ENCODE measurements around the gene THG1L. TPM values are rescaled to one million over a fixed set of nuclear protein-coding genes. Genes with fewer than 3 reads are reported as not detected.
"Not testable (repeated sequence)": the region's sequence is repeated elsewhere in the genome, so short reads cannot be mapped to it uniquely, and the experiment has no call there.

THG1L gene
- total RNA-seq (2014; rRNA removed; shearing (Covaris generic)) = 17.3 and 21.7 TPM in 2 replicates

DNA sequence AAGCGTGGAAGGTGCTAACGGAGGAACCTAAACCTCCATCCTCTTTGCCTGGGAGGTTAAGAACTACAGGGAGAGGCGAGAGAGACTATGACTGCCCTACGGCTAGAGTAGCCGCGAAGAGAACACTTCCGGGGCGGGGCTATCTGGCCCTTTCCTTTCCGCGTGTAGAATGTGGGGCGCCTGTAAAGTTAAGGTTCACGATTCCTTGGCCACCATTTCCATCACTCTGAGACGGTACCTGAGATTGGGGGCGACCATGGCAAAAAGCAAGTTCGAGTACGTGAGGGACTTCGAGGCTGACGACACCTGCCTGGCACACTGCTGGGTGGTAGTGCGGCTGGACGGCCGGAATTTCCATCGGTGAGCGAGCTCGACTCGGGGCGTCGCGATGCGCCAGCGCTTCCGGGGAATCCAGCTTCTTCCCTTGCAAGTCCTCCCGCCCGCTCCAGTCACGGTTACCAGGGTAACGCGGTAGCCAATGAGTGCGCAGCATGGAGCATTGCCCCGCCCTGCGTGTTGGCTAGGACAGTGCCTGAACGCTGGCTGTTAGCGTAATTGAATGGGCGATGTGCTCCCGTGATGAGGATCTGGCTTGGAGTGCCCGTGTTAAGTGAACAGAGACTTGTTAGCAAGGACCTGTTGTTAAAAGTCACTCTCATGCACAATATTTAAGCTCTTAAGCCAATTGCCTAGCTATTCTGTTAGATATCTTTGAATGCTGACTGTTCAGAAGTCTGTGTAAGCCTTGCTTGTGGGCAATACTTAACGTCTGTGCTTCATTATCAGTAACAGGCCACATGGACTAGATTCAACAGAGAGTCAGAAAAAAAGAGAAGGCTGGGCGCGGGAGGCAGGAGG lies at the start of gene THG1L:
TSS of gene THG1L (plus strand) at position 149 of the 858 bp plus-strand sequence. CDS start at position 170, 21 bp downstream.
- DNase-seq (ENCODE audit: low read depth) = peak; percentile 93

DNA sequence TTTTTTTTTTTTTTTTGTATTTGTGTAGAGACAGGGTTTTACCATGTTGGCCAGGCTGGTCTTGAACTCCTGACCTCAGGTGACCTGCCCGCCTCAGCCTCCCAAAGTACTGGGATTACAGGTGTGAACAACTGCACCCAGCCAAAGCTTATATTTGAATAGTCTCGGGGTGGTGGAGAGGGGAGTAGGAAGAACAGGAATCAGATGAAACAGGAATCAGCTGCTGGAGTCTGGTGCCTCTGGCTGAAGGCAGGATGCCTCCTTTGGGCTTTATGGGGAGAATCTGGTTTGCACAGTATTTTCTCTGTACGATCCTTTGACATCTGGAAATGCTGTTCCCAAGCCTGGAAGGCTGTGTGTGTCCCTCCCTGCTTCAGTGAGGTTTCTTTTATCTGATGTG lies 49.0 kb upstream of the THG1L start:
- no peak for DNase-seq (ENCODE audit: low read depth)

DNA sequence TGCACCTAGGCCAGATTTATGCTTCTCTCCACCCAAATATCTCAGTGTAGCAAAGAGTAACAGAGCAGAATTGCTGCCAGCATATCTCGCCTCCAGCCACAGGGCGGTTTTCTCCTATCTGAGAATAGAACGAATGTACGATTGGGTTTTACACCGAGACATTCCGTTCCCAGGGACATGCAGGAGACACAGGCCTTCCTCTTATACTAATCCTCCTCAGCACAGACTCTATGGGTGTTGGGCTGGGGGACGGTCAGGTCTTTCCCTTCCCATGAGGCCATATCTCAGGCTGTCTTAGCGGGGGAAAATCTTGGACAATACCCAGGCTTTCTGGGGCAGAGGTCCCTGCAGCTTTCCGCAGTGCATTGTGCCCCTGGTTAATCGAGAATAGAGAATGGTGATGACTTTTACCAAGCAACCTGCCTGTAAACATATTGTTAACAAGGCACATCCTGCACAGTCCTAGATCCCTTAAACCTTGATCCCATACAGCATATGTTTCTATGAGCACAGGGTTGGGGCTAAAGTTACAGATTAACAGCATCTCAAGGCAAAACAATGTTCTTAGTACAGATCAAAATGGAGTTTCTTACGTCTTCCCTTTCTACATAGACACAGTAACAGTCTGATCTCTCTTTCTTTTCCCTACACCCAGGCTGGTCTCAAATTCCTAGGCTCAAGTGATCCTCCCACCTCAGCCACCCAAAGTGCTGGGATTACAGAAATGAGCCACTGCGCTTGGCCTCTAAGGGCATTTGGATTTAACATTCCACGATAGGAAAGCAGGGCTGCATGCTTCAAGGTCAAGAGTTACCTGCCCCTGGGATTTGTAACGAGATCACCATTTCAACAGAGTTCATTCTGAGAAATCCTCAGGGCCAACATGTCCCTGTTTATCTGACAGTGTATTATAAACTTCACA lies 44.7 kb upstream of the THG1L start:
- not testable (repeated sequence) for DNase-seq (ENCODE audit: low read depth)

DNA sequence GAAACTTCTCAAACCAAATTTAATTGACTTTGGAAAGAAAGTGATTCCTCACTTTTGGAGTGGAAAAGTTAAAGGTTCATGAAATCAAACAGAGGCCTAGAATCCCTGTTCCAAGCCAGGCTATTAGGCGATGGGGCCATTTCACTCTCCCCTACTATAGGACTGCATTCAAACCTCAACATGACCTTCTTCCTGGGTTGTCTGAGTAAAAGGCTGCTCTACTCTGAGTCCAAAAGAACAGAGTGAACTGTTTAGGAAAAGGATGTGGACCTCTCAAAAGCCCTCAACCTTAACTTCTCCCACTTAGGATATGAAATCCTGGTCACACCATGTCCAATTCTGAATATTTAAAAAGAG lies 44.0 kb upstream of the THG1L start:
- DNase-seq (ENCODE audit: low read depth) = no peak

DNA sequence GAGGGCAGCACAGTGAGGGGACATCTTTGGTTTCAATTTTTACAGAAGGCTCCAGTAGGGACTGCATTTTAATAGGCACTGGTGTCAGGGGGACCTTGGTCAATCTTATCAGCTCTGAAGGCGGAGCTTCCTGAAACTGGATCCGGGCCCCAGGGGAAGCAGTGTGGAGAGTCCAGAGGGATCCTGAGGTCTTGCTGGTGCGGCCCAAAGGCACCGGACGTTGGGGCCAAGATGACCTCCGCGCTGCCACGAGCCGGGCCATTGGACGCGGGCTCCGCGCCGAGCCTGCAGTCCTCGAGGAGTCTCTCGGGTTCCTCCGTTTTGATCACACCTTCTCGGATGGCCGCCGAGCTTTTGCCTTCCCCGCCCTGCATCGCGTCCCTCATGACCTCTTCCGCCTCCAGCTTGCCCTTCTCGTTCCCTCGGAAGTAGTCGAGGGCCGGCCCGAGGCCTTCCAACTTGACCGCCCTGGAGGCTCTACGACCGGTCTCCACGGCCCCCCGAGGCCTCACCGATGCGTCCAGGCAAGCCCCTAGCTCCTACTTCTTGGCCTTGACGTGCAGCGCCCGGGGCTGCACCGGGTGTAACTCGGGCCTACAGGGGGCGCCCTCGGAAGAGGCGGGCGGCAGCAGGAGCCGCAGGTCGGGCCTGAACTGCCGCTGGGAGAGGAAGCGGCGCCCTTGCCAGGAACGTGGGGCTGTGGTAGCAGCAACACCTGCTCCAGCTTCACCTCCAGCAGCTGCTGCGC lies 41.1 kb upstream of the THG1L start:
- no peak for DNase-seq (ENCODE audit: low read depth)

DNA sequence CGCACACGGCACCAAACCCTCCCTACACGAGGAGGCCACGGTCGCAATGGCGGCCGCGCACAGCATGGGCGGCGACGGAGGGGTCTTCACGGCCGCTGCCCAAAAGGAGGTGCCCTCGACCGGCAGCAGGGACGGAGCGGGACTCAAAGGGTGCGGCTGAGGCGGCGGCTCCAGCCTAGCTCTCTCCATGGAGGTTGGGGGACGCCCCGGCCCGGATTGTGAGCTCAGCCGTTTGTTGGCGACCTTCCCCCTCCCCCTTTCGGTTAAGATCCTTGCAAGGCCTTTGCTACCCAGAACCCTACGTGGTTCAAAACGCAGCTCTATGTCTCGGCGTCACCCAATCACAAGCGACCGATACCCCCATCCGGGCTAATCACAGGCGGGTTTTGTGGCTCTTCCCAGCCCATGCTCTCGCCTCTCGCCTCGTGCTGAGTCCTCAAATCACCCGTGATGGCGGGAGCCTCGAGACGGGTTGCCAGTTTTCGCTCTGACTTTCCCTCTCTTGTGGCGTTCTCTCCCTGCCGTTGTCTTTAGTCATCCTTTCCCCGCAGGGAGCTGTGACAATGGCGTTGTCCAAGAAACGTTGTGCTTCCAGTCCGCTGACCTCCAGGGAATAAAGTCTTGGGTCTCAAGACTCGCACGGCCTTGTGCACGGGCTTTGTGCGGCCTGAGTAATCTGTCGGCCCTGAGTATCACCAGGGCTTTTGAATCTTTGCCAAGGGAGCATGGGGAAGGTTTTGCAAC lies 40.4 kb upstream of the THG1L start:
- no peak for DNase-seq (ENCODE audit: low read depth)

DNA sequence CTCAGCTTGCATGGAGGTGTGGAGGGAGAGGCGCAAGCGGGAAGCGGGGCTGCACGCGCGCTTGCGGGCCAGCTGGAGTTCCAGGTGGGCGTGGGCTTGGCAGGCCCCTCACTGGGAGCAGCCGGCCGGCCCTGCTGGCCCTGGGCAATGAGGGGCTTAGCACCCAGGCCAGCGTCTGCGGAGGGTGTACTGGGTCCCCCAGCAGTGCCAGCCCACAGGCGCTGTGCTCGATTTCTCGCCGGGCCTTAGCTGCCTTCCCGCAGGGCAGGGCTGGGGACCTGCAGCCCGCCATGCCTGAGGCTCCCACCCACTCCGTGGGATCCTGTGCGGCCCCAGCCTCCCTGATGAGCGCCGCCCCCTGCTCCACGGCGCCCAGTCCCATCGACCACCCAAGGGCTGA lies 37.4 kb upstream of the THG1L start:
- DNase-seq (ENCODE audit: low read depth) = not testable (repeated sequence)

DNA sequence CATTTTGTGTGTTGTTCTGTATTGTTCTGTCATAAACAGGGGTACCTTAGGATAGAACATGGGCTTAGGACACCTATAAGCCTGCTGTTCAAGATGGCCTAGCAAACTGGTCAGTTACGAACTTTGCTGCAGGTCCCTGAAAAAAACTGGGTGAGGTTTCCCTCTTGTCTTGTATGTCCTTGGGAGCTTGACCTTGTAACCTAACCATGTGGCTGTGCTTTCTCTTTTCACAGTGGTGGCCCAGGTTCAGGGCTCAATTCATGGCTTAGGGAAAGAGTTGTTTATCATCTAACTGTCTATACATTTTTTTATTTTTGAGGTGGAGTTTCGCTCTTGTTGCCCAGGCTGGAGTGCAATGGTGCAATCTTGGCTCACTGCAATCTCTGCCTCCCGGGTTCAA lies 35.1 kb upstream of the THG1L start:
- DNase-seq (ENCODE audit: low read depth) = not testable (repeated sequence)

DNA sequence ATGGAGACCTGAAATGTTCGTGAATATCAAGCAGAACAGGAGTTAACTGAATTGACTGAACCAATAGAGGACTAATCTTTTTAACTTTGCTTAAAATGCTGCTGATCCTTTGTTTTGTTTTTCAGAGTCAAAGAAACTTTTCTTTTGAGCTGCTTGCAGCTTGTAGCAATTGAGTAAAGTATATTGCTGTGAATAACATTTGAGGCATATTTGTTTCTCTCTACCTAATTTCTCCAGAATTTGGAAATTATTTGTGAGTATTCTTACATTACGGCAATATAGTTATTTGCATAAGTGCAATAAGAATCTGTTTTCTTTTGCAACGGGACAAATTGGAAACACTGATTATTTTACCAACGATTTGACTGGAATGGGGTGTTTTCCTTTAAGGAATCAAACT lies 32.5 kb upstream of the THG1L start:
- not testable (repeated sequence) for DNase-seq (ENCODE audit: low read depth)

DNA sequence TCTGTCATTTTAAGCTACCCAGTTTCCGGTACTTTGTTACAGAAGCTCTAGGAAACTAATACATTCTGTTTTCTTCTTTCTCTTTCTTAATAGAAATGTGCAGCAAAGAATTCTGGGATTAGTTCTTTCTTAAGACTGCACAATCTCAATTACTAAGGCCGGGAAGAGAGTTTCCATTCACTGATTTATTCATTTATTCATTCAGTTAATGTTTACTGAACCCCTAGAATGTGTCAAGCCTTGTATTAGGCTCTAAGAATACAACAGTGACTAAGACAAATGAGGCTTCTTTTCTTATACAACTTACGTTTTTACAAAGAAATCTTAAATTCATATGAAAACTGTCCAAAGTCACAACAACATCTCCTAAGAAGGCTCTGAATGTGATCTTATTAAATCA lies 27.5 kb upstream of the THG1L start:
- DNase-seq (ENCODE audit: low read depth) = no peak

DNA sequence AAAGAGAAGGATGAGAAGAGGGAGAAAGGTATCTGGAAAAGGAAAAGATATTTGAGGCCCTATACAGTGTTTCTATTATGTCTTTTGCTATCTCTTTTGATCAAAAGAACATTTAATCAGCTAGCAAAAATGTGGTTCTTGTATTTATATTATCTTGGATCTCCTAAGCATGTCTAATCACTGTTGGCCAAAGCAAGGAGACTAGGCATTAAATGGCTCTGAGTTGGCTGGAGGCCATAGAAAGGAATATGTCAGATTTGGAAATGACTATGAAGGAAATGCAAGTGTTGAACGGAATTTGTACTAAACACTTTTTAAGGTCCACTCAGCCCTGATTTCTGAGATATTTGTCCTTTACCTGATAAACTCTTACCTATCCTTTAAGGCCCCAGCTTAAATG lies 22.4 kb upstream of the THG1L start:
- peak; percentile 50 for DNase-seq (ENCODE audit: low read depth)

DNA sequence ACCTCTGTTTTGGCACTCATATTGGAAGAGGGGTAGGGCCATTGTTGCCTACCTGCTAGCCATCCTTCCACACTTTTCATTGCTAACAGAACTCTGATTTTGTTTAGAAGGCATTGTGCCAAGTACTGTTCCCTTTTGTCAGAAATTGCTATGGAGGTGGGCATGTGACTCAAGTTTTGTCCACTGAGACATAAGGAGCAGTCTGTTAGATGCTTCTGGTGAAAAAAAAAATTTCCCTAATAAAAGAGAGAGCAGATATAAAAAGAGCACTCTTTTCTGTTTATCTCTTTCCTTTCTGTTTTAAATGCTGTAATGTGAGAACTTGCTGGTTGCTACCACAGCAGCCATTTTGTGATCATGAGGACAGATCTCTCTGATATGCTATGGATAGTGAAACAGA lies 21.9 kb upstream of the THG1L start:
- no peak for DNase-seq (ENCODE audit: low read depth)

DNA sequence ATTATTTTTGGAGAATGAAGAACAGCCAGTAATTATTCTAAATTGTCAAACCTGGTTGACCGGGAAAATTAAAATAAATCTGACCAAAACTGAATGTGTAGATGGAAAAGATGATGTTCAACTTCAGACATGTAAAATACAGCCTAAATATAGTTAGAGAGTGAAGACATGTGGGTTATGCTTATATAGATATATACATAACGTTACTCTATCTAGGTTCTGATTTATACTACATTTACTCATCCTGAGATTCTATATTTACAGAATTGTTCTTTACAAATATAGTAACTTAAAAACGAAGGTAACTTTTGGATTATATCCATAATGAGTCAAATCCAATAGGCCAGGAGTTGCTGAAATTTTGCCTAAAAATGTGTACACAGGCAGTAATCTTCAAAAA lies 20.8 kb upstream of the THG1L start:
- no peak for DNase-seq (ENCODE audit: low read depth)

DNA sequence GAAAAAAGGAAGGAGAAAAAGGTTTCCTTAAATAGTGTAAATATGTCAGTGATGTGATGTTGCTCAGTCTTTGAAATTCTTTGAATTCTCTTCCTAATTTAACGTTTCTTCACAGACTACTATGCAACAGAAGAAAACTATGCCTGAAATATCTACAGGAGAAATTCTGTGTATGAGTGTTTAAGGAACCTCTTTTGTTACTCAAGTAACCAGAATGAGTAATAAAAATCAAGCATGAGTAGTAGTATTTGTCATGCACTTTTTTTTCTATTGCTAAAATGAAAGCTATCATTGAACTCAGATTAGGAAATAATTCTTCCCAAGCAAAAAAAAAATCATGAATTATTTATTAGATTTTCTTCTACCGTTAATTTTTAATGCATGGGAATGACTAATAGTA lies 20.3 kb upstream of the THG1L start:
- peak; percentile 41 for DNase-seq (ENCODE audit: low read depth)

DNA sequence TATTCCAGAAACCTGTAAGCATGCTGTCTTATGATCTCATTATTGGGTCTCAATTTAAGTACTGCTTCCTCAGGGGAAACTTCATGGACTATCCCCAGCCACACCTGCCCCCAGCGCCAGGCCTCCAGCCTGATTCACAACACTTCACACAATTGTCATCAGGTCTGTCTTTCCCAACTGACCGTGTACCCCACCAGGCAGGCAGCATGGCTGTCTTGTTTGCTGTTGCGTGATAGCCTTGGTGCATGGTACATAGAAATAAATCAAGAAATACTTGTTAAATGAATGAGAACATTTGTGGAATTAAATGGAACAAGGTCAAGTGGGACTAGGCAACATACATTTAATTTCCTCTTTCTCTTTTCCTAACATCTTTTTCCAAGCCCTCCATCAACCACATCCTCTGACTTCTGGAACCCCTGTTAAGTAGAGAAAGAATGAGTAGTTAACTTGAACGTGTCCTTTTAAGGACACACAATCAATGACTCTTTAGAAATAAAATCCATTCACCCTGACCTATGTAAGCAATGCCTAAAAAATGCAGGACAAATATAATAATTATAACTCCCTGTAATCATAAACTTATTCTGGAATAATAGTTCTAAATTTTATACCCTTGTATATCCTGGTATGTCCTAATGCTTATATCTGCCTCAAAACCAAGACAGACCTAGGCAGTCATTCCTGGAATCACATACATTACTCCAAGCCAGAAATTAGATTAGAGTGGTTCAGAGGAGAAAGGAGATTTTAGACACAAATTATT lies 17.2 kb upstream of the THG1L start:
- peak; percentile 19 for DNase-seq (ENCODE audit: low read depth)

DNA sequence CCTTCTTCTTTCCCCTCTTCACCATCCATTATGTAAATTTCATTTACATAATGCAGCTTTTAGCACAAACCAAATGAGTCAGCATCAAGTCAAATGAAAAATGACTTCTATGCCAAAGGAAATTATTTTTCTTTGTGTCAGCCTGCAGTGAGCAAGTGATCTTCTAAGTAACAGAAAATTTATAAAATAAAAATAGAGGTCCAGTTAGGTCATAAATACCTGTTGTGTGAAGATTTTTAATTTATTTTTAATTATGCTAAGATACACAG lies 16.7 kb upstream of the THG1L start:
- DNase-seq (ENCODE audit: low read depth) = no peak

DNA sequence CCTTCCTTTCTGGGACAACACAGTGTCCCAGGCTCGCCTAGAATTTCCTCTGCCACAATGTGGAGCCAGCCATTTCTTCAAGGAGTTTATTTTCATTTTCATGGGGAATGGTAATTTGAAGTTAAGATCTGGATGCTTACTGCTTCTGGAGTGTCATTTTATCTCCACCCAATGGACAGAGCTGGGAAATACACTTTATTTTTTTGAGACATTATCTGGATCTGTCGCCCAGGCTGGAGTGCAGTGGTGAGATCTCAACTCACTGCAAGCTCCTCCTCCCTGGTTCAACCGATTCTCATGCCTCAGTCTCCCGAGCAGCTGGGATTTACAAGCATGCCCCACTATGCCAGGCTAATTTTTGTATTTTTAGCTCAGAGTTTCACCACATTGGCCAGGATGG lies 12.7 kb upstream of the THG1L start:
- DNase-seq (ENCODE audit: low read depth) = peak; percentile 73

DNA sequence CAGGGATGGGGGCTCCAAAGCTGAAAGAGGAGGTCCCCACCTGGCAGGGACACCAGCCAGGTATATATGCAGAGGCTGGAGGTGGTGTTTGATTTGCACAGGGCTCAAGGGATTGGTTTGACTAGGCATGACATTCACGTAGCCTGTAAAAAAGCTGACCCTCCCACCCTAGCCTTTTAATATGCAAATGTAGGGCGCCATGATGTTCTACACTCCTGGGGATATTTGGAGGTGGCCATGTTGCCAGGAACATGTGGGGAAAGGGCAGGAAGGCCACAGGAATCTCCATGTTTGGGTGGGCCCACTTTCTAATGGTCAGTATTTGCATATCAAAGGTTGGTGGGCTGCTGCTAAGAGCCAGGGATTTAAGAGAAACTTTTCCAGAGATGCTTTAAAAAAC lies 12.0 kb upstream of the THG1L start:
- no peak for DNase-seq (ENCODE audit: low read depth)

DNA sequence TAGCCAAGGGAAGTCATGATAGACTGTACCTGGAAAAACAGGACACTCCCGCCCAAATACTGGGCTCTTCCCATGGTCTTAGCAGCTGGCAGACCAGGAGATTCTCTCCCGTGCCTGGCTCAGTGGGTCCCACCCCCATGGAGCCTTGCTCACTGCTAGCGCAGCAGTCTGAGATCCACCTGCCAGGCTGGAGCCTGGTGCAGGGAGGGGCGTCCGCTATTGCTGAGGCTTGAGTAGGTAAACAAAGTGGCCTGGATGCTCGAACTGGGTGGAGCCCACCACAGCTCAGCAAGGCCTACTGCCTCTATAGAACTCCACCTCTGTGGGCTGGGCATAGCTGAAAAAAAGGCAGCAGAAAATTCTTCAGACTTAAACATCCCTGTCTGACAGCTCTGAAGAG lies 10.1 kb upstream of the THG1L start:
- no peak for DNase-seq (ENCODE audit: low read depth)

DNA sequence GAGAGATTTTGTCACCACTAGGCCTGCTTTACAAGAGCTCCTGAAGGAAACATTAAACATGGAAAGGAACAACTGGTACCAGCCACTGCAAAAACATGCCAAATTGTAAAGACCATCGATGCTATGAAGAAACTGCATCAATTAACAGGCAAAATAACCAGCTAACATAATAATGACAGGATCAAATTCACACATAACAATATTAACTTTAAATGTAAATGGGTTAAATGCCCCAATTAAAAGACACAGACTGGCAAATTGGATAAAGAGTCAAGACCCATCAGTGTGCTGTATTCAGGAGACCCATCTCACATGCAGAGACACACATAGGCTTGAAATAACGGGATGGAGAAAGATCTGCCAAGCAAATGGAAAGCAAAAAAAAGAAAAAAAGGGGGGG lies 8.3 kb upstream of the THG1L start:
- DNase-seq (ENCODE audit: low read depth) = not testable (repeated sequence)

DNA sequence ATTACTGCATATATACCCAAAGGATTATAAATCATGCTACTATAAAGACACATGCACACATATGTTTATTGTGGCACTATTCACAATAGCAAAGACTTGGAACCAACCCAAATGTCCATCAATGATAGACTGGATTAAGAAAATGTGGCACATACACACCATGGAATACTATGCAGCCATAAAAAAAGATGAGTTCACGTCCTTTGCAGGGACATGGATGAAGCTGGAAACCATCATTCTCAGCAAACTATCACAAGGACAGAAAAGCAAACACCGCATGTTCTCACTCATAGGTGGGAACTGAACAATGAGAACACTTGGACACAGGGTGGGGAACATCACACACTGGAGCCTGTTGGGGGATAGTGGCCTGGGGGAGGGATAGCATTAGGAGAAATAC lies 4.6 kb upstream of the THG1L start:
- DNase-seq (ENCODE audit: low read depth) = not testable (repeated sequence)
